Adrenal gland (tissue), 5 donors: ENCODE measurements around the gene BCAR1.

Experiments
- POLR2A ChIP-seq, 2 donors: fragments of 450-650 bp; IDR thresholded peaks; one replicate each; pipeline ENCODE4 v1.6.1; 2017; ENCODE audit warnings: antibody characterized with exemption in 2 of 2, mild to moderate bottlenecking in 2 of 2, moderate library complexity in 1 of 2
- TF ChIP-seq, protein P1 (sequence below), 6 experiments: fragments of 450-650 bp in 4 of 6; fragments of 200-600 bp in 2 of 6; sonication (generic) in 1 of 6; IDR thresholded peaks; 1 replicate in 5 of 6; 2 replicates in 1 of 6; pipeline versions ENCODE4 v1.5.1 to v1.8.0; 2016 to 2021; ENCODE audit warnings: antibody characterized with exemption in 6 of 6, mild to moderate bottlenecking in 2 of 6, moderate library complexity in 1 of 6
- donor health status: DM: no; HTN: no; CAD: no.

DNA sequence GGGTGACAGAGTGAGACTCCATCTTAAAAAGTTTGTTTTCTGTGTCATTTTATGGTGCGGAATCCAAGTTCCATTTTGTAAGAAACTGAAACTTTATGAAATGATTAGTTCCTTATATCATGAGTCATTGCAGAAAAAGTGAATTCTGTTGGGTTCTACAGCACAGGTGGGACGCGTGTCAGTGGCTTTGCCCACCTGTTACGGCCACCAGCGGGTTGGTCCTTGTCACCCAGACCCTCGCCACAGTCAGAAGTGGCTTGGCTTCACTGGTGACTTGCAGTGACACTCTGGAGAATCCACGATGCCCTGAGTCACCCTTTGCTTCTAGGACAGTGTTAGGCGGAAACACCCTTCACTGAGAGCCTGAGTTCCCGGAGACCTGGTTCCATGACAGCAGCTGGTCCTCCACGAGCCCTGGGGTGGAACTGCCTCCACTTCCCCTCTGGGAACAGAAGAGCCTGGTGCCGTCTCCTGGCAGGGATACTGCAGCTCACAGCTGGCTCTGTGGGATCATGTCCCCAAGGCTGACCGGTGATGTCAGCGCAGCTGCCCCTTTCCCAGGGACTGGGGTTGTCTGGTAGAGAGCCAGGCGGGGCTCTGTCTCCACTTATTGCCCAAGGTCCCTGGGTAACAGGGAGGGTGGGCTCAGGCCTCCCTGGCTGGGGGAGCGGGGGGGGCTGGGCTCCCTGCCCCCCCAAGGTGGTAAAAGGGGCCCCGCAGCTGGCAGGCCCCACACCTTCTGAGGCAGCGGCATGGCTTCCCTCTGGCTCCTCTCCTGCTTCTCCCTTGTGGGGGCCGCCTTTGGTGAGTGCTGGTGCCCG, 33.0 kb downstream of the BCAR1 start, which contains the start of gene CTRB1:
- no peak for TF ChIP-seq POLR2A (IDR thresholded peaks at IDR 0.05)
- TF ChIP-seq, protein P1, sequence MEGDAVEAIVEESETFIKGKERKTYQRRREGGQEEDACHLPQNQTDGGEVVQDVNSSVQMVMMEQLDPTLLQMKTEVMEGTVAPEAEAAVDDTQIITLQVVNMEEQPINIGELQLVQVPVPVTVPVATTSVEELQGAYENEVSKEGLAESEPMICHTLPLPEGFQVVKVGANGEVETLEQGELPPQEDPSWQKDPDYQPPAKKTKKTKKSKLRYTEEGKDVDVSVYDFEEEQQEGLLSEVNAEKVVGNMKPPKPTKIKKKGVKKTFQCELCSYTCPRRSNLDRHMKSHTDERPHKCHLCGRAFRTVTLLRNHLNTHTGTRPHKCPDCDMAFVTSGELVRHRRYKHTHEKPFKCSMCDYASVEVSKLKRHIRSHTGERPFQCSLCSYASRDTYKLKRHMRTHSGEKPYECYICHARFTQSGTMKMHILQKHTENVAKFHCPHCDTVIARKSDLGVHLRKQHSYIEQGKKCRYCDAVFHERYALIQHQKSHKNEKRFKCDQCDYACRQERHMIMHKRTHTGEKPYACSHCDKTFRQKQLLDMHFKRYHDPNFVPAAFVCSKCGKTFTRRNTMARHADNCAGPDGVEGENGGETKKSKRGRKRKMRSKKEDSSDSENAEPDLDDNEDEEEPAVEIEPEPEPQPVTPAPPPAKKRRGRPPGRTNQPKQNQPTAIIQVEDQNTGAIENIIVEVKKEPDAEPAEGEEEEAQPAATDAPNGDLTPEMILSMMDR (IDR thresholded peaks at IDR 0.05), result no peak
